Ovary (tissue), 9 donors: ENCODE measurements around the gene MTA1. TPM values are rescaled to one million over a fixed set of nuclear protein-coding genes. Genes with fewer than 3 reads are reported as not detected.

Experiments used
- DNase-seq, 5 donors: peaks; one replicate each; pipeline ENCODE4 v3.0.0-alpha.2; 2019 to 2020
- H3K27ac ChIP-seq, 2 donors: fragments of 200-600 bp; one replicate each; pipeline versions ENCODE4 v1.5.1 to v1.8.0; 2019 to 2022
- H3K27me3 ChIP-seq: fragments of 200-600 bp; one replicate; pipeline ENCODE4 v1.8.0; 2022
- H3K36me3 ChIP-seq: fragments of 200-600 bp; sonication (generic); one replicate; pipeline ENCODE4 v1.5.1; 2019
- H3K4me1 ChIP-seq: one replicate; pipeline ENCODE4 v1.8.1; 2013; ENCODE audit warnings: mild to moderate bottlenecking, moderate library complexity; ENCODE audit not compliant: insufficient read depth
- H3K4me3 ChIP-seq: fragments of 200-600 bp; sonication (generic); one replicate; pipeline ENCODE4 v1.5.1; 2017
- H3K9me3 ChIP-seq, 2 donors: fragments of 200-600 bp in 1 of 2; sonication (generic) in 1 of 2; one replicate each; pipeline versions ENCODE4 v1.5.1 to v1.8.1; 2013 to 2019; ENCODE audit warnings: mild to moderate bottlenecking in 1 of 2, moderate library complexity in 1 of 2
- CTCF ChIP-seq, 3 donors: fragments of 450-650 bp in 2 of 3; fragments of 200-600 bp in 1 of 3; IDR thresholded peaks; one replicate each; pipeline versions ENCODE4 v1.5.1 to v1.8.0; 2016 to 2022; ENCODE audit warnings: antibody characterized with exemption in 3 of 3, mild to moderate bottlenecking in 1 of 3
- EP300 ChIP-seq: sonication (generic); formaldehyde crosslinking; IDR thresholded peaks from one replicate; pipeline ENCODE4 v1.6.1; 2017; ENCODE audit warnings: antibody characterized with exemption
- POLR2A ChIP-seq: fragments of 450-650 bp; IDR thresholded peaks from one replicate; pipeline ENCODE4 v1.6.1; 2017; ENCODE audit warnings: antibody characterized with exemption, mild to moderate bottlenecking, moderate library complexity
- WGBS, 3 donors: extraction: QIAGEN DNeasy Blood & Tissue Kit in 1 of 3; methylation state at CpG; one replicate each; pipeline versions ENCODE4 v1.1.5 to v1.1.7; 2013 to 2017; 5-methylcytosine and 5-hydroxymethylcytosine counted together
- intact Hi-C, 4 donors: fragments of 100-400 bp; cut with DNase I; formaldehyde crosslinking; loops; one replicate each; pipeline versions ENCODE4 v1.11.0 to v1.15.1; 2022 to 2023
- polyA plus RNA-seq, 2 donors: library from polyadenylated mRNA; stranded (reverse); fragments of 200-250 nt in 1 of 2; fragments of 350-450 nt in 1 of 2; fragmentation: Illumina TruSeq in 1 of 2; extraction: RNeasy Lipid Tissue Mini Kit (QIAGEN cat#74804) in 1 of 2; gene quantifications; one replicate each; pipeline ENCODE4 v1.2.3, GENCODE V29; 2013 to 2014
- total RNA-seq, 7 donors: library from RNA; depleted of rRNA in 2 of 7; stranded (reverse); fragments of >200 nt in 2 of 7; fragmentation: NEBNext Ultra II Directional in 3 of 7; extraction: Animal tissue kit (Norgen Biotek cat#: 25700) in 3 of 7; gene quantifications; one replicate each; pipeline versions ENCODE4 v1.1.0 to v1.2.4, GENCODE V29; 2016 to 2023
- donor health status: DM: no; HTN: no; CAD: no; lungs with moderate emphysema.
- donor health status: DM: no; HTN: no; CAD: no.
- donor health status: Bipolar disorder and iron deficiency.
- donor health status: DM: yes; HTN: yes; CAD: no.
- donor health status: DM: no; HTN: no; CAD: no.
- donor health status: DM: yes; HTN: yes; CAD: no.

Gene MTA1
- total and polyA plus RNA-seq, 9 donors = 23.0 to 128 (median 104) TPM

DNA sequence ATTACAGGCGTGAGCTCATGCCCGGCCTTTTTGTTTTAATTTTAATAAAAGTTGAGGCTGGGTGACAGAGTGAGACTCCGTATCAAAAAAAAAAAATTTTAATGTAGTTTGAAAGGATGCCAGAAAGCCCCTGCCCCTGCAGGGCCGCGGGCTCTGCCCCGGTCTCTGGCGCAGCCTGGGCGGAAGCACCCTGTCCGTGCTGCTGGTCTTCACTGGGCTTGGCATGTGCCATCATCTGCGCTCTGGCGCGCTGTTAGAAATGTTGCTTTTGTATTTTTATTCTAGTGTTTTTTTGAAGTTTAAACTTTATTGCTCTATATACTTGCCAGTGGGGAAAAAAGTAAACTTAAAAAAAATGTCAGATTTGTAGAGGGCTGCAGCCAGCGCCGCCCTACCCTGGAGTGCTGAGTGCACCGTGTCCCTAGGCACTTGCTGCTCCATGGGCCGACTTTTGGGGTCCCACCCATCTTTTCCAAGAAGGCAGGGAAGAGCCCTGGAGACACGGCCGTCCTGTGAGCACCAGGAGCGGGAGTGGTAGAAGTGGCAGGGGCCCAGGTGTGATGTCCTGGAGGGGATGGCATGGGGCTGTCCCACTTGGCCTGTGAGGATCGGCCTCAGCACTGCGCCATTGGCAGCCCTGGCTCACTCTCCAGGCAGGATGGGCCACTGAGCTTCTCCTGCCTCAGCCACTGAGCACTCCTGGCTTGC, 4.0 kb downstream of the MTA1 start:
- no peak for DNase-seq
- Histone ChIP-seq H3K27me3 (no peaks in the 10 kb centered on the region), H3K27ac (no peak overlapping the region), H3K36me3 (no peaks in the 10 kb centered on the region), H3K9me3 (no peaks in the 10 kb centered on the region), H3K4me3 (no peak overlapping the region), H3K4me1 (peaks cover 19% of the 10 kb centered on the region)
- TF ChIP-seq POLR2A (no peak), EP300 (no peak), CTCF (IDR thresholded peaks at IDR 0.05) (no peak)
- intact Hi-C loops = loop anchor here in 1 of 4 donors (10.0 kb wide), 1 partner anchor 51 kb away; the partner anchor contains the start of gene CRIP2
- WGBS, 3 donors = 93 to 95% (median 95%) methylated on average over 21 of the region's 21 CpGs

DNA sequence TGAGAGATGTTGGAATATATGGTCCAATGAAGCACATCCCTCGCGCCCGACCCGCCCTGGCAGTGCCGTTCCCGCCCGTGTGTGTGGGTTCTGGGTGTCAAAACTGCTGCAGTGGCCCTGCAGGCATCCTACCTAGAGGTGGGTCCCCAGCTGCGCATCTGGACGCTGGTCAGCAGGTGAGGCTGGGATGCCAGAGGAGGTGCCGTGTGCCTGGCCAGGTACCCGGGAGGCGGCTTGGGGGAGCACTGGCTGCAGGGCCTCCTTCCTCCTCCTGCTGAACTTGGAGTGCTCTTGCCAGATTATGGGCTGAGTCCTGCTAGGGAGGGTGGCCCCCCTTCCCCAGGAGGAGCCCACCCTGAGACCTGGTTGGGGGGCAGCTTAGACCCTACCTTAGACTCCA, 5.2 kb downstream of the MTA1 start:
- WGBS, 3 donors = 93 to 94% (median 94%) methylated on average over 12 of the region's 12 CpGs

GRCh38 chr14:105425823-105426247, 6.2 kb downstream of the MTA1 start:
- intact Hi-C loops = loop anchor here in 1 of 4 donors (10.0 kb wide), 1 partner anchor 49 kb away; the partner anchor contains the start of gene CRIP2
- no peaks in the 10 kb centered on the region for H3K36me3 ChIP-seq
- no peaks in the 10 kb centered on the region for H3K9me3 ChIP-seq
- TF ChIP-seq EP300 (no peak), POLR2A (no peak), CTCF (IDR thresholded peaks at IDR 0.05) (no peak)
- WGBS, 3 donors = 90 to 99% (median 92%) methylated on average over 12 to 23 of the region's 23 CpGs
- DNase-seq = no peak
- no peak overlapping the region for H3K27ac ChIP-seq
- H3K4me3 ChIP-seq = no peak overlapping the region
- H3K4me1 ChIP-seq = peaks cover 18% of the 10 kb centered on the region
- no peaks in the 10 kb centered on the region for H3K27me3 ChIP-seq

More for the DNA sequence above, 5.2 kb downstream of the MTA1 start:
- intact Hi-C loops = loop anchor here in 1 of 4 donors (10.0 kb wide), 1 partner anchor 50 kb away; the partner anchor contains the start of gene CRIP2
- no peaks in the 10 kb centered on the region for H3K27me3 ChIP-seq
- no peak overlapping the region for H3K27ac ChIP-seq
- no peaks in the 10 kb centered on the region for H3K9me3 ChIP-seq
- H3K4me3 ChIP-seq = no peak overlapping the region
- H3K4me1 ChIP-seq = peaks cover 19% of the 10 kb centered on the region
- no peaks in the 10 kb centered on the region for H3K36me3 ChIP-seq
- no peak for DNase-seq
- TF ChIP-seq POLR2A (no peak), EP300 (no peak), CTCF (IDR thresholded peaks at IDR 0.05) (no peak)

- intact Hi-C loops = loop anchor here in 1 of 4 donors (10.0 kb wide), 1 partner anchor 48 kb away; the partner anchor contains the start of gene CRIP2
- Histone ChIP-seq H3K27ac (no peak overlapping the region), H3K36me3 (no peaks in the 10 kb centered on the region), H3K4me1 (peaks cover 12% of the 10 kb centered on the region), H3K9me3 (no peaks in the 10 kb centered on the region), H3K27me3 (no peaks in the 10 kb centered on the region), H3K4me3 (no peak overlapping the region)
- DNase-seq = no peak
- 94 to 96% (median 96%) methylated on average over 21 of the region's 21 CpGs for WGBS, 3 donors
- TF ChIP-seq EP300 (no peak), POLR2A (no peak), CTCF (IDR thresholded peaks at IDR 0.05) (no peak)
Observed at GRCh38 chr14:105426416-105427130, 6.9 kb downstream of the MTA1 start.
